SU-DHL-6 (cell line): Measurements from ENCODE around the gene DIAPH1.

Source experiments
- EZH2phosphoT487 ChIP-seq: fragments of 200-600 bp; sonication (generic), shearing (Covaris generic); conservative IDR thresholded peaks from 2 replicates; pipeline ENCODE4 v1.6.1; 2018; ENCODE audit warnings: mild to moderate bottlenecking, antibody characterized with exemption, low read length, moderate library complexity, mixed read lengths
- TF ChIP-seq, protein P1 (sequence below): fragments of 200-600 bp; sonication (generic); IDR thresholded peaks from one replicate; pipeline ENCODE4 v1.5.1; 2017; ENCODE audit warnings: antibody characterized with exemption, mild to moderate bottlenecking, low read length, moderate library complexity; ENCODE audit not compliant: insufficient read depth, poor library complexity, severe bottlenecking

DNA sequence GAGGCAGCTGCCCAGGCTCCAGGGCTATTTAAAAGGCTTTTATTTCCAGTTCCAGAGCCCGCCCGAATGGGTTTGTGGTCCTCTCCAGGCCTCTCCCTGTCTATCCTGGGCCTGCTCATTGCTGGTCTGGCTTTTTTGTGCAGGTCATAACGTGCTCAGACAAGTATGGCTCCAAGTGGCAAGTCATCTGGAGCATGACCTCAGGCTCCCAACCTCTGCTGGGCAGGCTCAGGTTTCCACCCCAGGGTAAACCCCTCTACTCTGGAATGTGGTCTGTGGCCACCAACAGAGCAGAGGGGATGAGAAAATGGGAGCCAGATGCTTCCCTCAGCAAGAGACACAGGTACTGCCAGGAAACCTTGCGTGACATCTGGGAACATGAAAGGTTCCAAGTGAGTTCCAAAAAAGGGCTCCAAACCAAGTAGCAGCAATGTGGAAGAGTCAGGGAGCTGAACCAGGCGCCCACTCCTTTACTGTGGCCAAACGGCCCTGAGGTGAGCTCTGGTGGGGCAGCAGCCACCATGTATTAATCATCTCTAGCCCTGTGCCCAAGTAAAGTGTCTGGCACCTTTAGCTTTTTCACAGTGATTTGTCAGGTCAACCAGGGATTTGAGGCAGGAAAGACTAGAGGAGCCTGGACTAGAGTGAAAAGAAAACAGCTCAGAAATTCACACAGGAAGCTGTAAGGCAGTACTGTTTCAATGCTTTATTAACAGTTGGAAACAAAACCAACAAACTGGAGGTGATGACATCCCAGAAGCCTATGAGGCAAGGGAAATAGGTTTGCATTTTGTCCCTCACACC, 104.3 kb downstream of the DIAPH1 start:
- TF ChIP-seq, protein P1, sequence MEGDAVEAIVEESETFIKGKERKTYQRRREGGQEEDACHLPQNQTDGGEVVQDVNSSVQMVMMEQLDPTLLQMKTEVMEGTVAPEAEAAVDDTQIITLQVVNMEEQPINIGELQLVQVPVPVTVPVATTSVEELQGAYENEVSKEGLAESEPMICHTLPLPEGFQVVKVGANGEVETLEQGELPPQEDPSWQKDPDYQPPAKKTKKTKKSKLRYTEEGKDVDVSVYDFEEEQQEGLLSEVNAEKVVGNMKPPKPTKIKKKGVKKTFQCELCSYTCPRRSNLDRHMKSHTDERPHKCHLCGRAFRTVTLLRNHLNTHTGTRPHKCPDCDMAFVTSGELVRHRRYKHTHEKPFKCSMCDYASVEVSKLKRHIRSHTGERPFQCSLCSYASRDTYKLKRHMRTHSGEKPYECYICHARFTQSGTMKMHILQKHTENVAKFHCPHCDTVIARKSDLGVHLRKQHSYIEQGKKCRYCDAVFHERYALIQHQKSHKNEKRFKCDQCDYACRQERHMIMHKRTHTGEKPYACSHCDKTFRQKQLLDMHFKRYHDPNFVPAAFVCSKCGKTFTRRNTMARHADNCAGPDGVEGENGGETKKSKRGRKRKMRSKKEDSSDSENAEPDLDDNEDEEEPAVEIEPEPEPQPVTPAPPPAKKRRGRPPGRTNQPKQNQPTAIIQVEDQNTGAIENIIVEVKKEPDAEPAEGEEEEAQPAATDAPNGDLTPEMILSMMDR, result no peak
- no peak for TF ChIP-seq EZH2phosphoT487
